Ascending aorta (tissue), 2 donors: Measurements from ENCODE around the gene B4GALNT1. TPM values are rescaled to one million over a fixed set of nuclear protein-coding genes. Genes with fewer than 3 reads are reported as not detected.

ENCODE experiments used
- DNase-seq, 2 donors: peaks; one replicate each; pipeline ENCODE4 v3.0.0-alpha.2; 2019; ENCODE audit warnings: low spot score in 2 of 2
- H3K27ac ChIP-seq, 2 donors: fragments of 200-600 bp; sonication (generic); one replicate each; pipeline ENCODE4 v1.5.1; 2016 to 2017; ENCODE audit warnings: mild to moderate bottlenecking in 1 of 2
- H3K27me3 ChIP-seq: fragments of 200-600 bp; sonication (generic); one replicate; pipeline ENCODE4 v1.5.1; 2017
- H3K36me3 ChIP-seq, 2 donors: fragments of 200-600 bp; sonication (generic); one replicate each; pipeline ENCODE4 v1.5.1; 2016
- H3K4me1 ChIP-seq, 2 donors: fragments of 200-600 bp; sonication (generic); one replicate each; pipeline ENCODE4 v1.5.1; 2016 to 2017; ENCODE audit warnings: mild to moderate bottlenecking in 1 of 2
- H3K4me3 ChIP-seq, 2 donors: fragments of 200-600 bp; sonication (generic); one replicate each; pipeline ENCODE4 v1.5.1; 2016 to 2017; ENCODE audit warnings: mild to moderate bottlenecking in 1 of 2
- H3K9me3 ChIP-seq, 2 donors: fragments of 200-600 bp; sonication (generic); one replicate each; pipeline ENCODE4 v1.5.1; 2016
- CTCF ChIP-seq, 3 experiments: fragments of 200-600 bp in 2 of 3; fragments of 450-650 bp in 1 of 3; sonication (generic) in 2 of 3; IDR thresholded peaks; one replicate each; pipeline ENCODE4 v1.5.1; 2016 to 2019; ENCODE audit warnings: antibody characterized with exemption in 3 of 3, mild to moderate bottlenecking in 1 of 3, moderate library complexity in 1 of 3
- intact Hi-C: fragments of 100-400 bp; cut with DNase I; formaldehyde crosslinking; loops from one replicate; pipeline ENCODE4 v1.15.1; 2023
- total RNA-seq: library from RNA; depleted of rRNA; stranded (reverse); fragments of >200 nt; gene quantifications from one replicate; pipeline ENCODE4 v1.1.0, GENCODE V29; 2016

B4GALNT1 gene
- total RNA-seq, 1 donor from 2014 or later: 16.6 TPM

- no peak overlapping the region for H3K27ac ChIP-seq
- no peak overlapping the region for H3K4me3 ChIP-seq
- no peaks in the 10 kb centered on the region for H3K27me3 ChIP-seq
- H3K9me3 ChIP-seq: no peaks in the 10 kb centered on the region
- TF ChIP-seq CTCF (IDR thresholded peaks at IDR 0.05): no peak
- no peak for DNase-seq
- H3K36me3 ChIP-seq: peaks cover 25 to 38% of the 10 kb centered on the region in 2 donors
- peaks cover 5 to 19% of the 10 kb centered on the region in 2 donors for H3K4me1 ChIP-seq
- intact Hi-C loops: no loop called here
These were observed 15.1 kb downstream of the B4GALNT1 start for GRCh38 chr12:57617942-57618341.

GRCh38 chr12:57616383-57617101 lies 16.5 kb downstream of the B4GALNT1 start:
- Histone ChIP-seq H3K9me3 (no peaks in the 10 kb centered on the region), H3K4me3 (no peak overlapping the region), H3K27ac (peak overlapping the region in 1 of 2 donors; percentile 17), H3K27me3 (no peaks in the 10 kb centered on the region), H3K4me1 (peaks cover 9 to 32% of the 10 kb centered on the region in 2 donors), H3K36me3 (peaks cover 25 to 39% of the 10 kb centered on the region in 2 donors)
- no peak for TF ChIP-seq CTCF (IDR thresholded peaks at IDR 0.05)
- intact Hi-C loops: no loop called here
- no peak for DNase-seq

- no peak for DNase-seq
- H3K4me3 ChIP-seq: no peak overlapping the region
- no peaks in the 10 kb centered on the region for H3K9me3 ChIP-seq
- intact Hi-C loops: no loop called here
- TF ChIP-seq CTCF (IDR thresholded peaks at IDR 0.05): no peak
- H3K27me3 ChIP-seq: no peaks in the 10 kb centered on the region
- no peak overlapping the region for H3K27ac ChIP-seq
- peaks cover 6 to 27% of the 10 kb centered on the region in 2 donors for H3K4me1 ChIP-seq
- H3K36me3 ChIP-seq: peaks cover 25 to 39% of the 10 kb centered on the region in 2 donors
These were observed 17.4 kb downstream of the B4GALNT1 start for GRCh38 chr12:57615637-57616036.

GRCh38 chr12:57614948-57615500 lies 18.0 kb downstream of the B4GALNT1 start:
- Histone ChIP-seq H3K4me3 (no peak overlapping the region), H3K9me3 (no peaks in the 10 kb centered on the region), H3K36me3 (peaks cover 25 to 39% of the 10 kb centered on the region in 2 donors), H3K27me3 (no peaks in the 10 kb centered on the region), H3K4me1 (peaks cover 6 to 31% of the 10 kb centered on the region in 2 donors), H3K27ac (no peak overlapping the region)
- TF ChIP-seq CTCF (IDR thresholded peaks at IDR 0.05): no peak
- intact Hi-C loops: loop anchor here (5.0 kb wide), 1 partner anchor 77 kb away; the partner anchor contains the start of gene OS9
- no peak for DNase-seq

GRCh38 chr12:57614178-57614947 lies 18.6 kb downstream of the B4GALNT1 start:
- Histone ChIP-seq H3K27me3 (no peaks in the 10 kb centered on the region), H3K4me3 (no peak overlapping the region), H3K4me1 (peaks cover 6 to 35% of the 10 kb centered on the region in 2 donors), H3K9me3 (no peaks in the 10 kb centered on the region), H3K27ac (no peak overlapping the region), H3K36me3 (peaks cover 25 to 39% of the 10 kb centered on the region in 2 donors)
- no peak for TF ChIP-seq CTCF (IDR thresholded peaks at IDR 0.05)
- DNase-seq: no peak
- intact Hi-C loops: loop anchor here (5.0 kb wide), 1 partner anchor 78 kb away; the partner anchor contains the start of gene OS9
